ENCODE data around the gene SPATC1L.
A peak's percentile ranks its signal among the peaks of the same experiment; 100 is the strongest.

The SPATC1L gene

GRCh38 chr21:46215436-46216131 is 31.3 kb upstream of the SPATC1L start:
- no peak for DNase-seq (ENCODE audit: low spot score)

- DNase-seq (ENCODE audit: low spot score): no peak
Observed at GRCh38 chr21:46214478-46215340, 30.4 kb upstream of the SPATC1L start.

GRCh38 chr21:46213620-46214286 is 29.5 kb upstream of the SPATC1L start:
- DNase-seq (ENCODE audit: low spot score): no peak

GRCh38 chr21:46212721-46213484 is 28.6 kb upstream of the SPATC1L start:
- DNase-seq (ENCODE audit: low spot score): no peak

- DNase-seq (ENCODE audit: low spot score): no peak
Observed at GRCh38 chr21:46211786-46212720, 27.8 kb upstream of the SPATC1L start.

- no peak for DNase-seq (ENCODE audit: low spot score)
Observed at GRCh38 chr21:46211376-46211775, 27.1 kb upstream of the SPATC1L start.

- DNase-seq (ENCODE audit: low spot score): no peak
Observed at GRCh38 chr21:46210378-46211136, 26.3 kb upstream of the SPATC1L start.

GRCh38 chr21:46208761-46209721 is 24.8 kb upstream of the SPATC1L start:
- DNase-seq (ENCODE audit: low spot score): no peak

GRCh38 chr21:46207920-46208591 is 23.8 kb upstream of the SPATC1L start:
- no peak for DNase-seq (ENCODE audit: low spot score)

GRCh38 chr21:46207006-46207919 is 23.0 kb upstream of the SPATC1L start:
- DNase-seq (ENCODE audit: low spot score): no peak

- no peak for DNase-seq (ENCODE audit: low spot score)
Observed at GRCh38 chr21:46206163-46207005, 22.1 kb upstream of the SPATC1L start.

GRCh38 chr21:46205766-46206162 is 21.5 kb upstream of the SPATC1L start:
- no peak for DNase-seq (ENCODE audit: low spot score)

- no peak for DNase-seq (ENCODE audit: low spot score)
Observed at GRCh38 chr21:46205166-46205565, 20.9 kb upstream of the SPATC1L start.

GRCh38 chr21:46203203-46203600 is 18.9 kb upstream of the SPATC1L start:
- DNase-seq (ENCODE audit: low spot score): no peak

GRCh38 chr21:46202592-46203202 is 18.4 kb upstream of the SPATC1L start:
- DNase-seq (ENCODE audit: low spot score): peak; percentile 54
